SH-SY5Y (cell line): Measurements from ENCODE around the gene MINDY1.

ENCODE experiments used
- GATA2 ChIP-seq: IDR thresholded peaks from 2 replicates; pipeline ENCODE4 v1.6.1; 2011; ENCODE audit warnings: mild to moderate bottlenecking, low read depth, low read length
- GATA3 ChIP-seq: IDR thresholded peaks from 2 replicates; pipeline ENCODE4 v1.6.1; 2011; ENCODE audit warnings: low read depth, mild to moderate bottlenecking, low read length, moderate library complexity

- TF ChIP-seq GATA2 (no peak), GATA3 (no peak)
Observed at GRCh38 chr1:151047925-151048644, 41.4 kb upstream of the MINDY1 start.
